Putamen (tissue), 1 donor: ENCODE data around the gene MAP3K20.
"Not testable (repeated sequence)": the region's sequence is repeated elsewhere in the genome, so short reads cannot be mapped to it uniquely, and the experiment has no call there.

Source experiments
- DNase-seq: peaks from one replicate; pipeline ENCODE4 v3.0.0-alpha.2; 2016; ENCODE audit warnings: low spot score

The MAP3K20 gene

DNA sequence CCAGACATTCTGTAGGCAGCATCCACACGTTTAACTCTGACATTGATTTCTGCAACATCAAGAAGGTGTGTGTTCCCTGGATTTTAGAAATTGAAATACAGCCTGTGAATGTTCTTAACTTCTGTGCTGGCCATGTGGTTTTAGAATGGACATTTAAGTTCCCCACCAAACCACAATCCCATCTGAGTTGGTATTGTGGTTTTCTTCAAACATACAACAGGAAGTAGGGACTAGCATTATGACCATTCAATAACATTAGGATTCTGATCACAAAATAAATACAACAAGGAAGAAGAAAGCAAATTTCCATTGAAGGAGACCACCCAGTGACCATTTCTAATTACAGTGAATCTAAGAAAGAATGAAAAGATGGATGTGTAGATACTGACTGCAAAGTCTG is 51.2 kb downstream of the MAP3K20 start:
- no peak for DNase-seq

DNA sequence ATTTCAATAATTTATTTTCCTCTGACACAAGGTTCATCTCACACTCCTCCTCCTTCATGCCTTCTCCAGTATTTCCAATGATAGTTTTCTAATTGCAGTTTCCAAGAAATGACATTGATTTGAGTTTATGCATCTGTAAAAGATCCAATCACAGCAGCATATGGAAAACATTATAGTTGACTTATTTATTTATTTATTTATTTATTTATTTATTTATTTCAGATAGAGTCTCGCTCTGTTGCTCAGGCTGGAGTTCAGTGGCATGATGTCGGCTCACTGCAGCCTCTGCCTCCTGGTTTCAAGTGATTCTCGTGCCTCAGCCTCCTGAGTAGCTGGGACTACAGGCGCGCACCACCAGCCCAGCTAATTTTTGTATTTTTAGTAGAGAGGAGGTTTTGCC is 52.5 kb downstream of the MAP3K20 start:
- DNase-seq, result not testable (repeated sequence)

DNA sequence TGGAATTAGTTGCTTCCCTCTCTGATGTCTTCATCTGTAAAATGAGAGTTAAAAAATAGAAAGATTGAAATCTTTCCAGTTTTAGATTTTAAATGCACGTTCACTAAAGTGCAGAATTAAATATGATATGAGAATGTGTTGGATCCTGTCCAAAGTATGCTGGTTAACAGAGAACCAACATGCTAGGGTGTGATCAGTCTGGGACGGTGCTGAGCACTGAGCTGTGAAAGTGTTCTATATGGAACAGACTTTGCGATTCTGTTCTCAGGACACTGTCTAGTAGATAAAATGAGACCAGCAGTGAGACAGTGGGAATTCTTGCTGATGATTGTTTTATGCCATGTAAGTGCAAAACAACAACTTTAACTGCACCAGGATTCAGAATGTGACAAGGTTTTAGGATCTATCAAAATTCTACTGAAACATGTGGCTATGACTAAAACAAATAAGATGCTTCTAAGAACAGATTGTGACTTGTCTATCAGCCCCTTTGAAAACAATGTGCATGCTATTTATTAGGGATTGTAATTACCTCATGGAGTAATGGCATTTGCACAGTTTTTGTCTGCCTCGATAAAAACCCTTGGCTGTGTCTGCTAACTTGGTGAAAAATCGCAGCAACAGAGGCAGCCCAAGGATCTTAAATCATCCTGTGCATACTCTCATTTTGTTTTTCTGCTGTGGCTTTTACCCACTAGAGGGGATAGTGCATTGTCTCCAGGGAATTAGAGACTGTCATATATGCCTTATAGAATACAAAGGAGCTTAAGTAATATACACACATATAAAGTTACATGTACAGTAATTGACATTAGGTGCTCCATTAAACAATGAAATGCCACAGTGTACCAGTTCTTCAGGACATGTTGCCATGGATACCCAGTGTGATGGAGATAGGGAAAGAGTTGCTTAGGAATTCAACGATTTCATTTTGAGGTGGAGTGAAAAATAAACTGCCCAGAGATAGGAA is 55.1 kb downstream of the MAP3K20 start:
- no peak for DNase-seq

DNA sequence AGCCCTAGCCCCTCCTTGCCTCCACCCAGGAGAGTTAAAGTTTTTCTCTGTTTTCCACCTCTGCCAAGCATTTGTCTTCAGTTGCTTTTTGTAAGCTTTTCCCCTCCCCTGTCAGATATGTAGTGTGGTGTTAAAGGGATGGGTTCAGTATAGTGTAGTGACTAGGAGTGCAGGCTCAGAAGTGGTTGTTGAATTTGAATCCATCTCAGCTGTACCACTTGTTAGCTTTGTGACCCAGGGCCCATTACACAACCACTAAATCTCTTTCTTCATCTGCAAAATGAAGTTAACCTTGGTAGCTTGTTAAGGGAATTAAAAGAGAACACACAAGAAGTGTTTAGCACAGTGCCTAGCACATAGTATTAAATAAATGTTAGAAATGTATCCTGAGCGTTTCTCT is 56.9 kb downstream of the MAP3K20 start:
- no peak for DNase-seq

DNA sequence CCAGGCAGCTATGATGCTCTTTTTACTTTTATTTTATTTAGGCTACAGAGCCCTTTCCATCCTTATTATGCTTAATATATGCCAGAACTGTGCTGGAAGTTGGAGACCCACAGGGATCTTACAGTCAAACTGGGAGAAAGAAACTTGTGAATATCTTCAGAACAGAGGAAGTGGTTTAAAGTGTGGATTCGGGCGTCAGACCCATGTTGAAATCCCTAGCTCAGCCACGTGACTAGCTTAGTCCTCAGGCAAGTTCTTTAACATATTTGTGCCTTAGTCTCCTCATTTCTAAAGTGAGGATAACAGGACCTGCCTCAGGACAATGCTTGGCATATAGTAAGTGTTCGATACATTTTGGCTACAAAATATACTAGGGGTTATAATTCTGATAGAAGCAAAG is 59.1 kb downstream of the MAP3K20 start:
- DNase-seq, result no peak

DNA sequence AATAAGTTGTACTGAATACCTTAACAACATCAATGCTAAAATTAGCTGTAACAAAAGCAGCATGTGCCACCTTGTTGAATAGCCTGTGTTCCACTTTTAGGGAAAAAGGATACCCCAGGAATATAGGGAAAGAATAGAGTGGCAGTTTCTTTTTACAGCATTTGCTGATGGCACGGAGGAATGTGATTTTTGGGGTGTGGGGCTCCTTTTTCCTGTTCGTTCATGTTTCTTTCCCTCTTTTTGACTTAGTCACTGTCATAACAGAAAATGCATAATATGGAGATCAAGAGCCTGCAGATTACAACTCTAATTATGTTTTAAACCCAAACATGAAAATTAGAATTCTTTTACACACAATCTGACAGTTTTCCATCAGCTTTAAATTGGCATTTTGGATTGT is 60.4 kb downstream of the MAP3K20 start:
- DNase-seq, result no peak

DNA sequence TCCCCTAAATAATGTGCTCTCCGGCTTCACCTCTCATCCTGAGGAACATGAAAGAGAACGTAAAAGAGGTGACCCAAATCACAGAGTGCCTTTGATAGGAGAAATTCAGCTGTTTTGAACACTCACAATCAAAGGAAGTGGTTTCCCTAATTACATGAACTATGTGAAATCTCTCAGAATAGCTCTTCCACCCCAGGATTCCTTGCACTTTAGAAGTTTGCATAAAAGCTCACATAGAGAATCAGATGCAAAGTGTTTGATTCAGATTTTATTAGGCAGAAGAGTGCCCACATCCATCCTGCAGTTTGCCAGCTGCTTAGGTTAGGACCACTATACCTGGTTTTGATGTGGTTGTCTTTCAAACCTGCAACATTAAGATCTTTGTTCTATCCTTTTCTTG is 61.0 kb downstream of the MAP3K20 start:
- DNase-seq, result no peak

DNA sequence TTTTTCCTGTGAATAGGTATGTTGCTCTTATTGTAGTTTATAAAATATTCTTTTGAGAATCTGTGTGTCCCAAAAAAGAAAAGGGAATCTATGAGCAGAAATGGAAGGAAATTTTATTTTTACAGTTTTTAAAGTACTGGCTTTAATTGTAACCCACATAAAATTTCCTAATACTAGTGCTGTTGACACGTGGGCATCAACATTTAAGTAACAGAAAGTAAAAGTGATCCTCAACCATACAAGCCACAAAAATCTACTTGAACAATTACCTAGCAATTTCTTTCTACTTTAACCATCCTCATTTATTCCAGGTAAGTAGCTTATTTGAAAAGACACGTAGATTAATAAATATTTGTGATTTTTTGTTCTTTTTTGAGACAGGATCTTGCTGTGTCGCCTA is 62.0 kb downstream of the MAP3K20 start:
- DNase-seq, result no peak

DNA sequence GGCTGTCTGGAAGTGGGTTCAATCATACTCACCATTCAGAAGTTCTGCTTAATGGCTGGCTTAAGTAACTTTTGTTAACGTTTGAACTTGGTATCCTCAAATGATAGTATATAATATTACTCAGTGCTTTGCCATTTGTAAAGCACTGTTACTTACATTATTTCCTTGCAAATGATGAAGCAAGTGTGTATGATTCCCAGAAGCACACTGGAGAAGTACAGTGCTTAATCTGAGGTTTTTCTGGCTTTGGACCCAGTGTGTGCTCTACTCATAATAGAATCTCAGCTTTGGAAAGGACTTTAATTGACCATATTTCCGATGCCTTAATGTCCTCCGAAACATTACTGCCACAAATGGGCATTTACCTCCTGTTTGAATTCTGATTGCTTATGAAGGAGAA is 63.3 kb downstream of the MAP3K20 start:
- no peak for DNase-seq

DNA sequence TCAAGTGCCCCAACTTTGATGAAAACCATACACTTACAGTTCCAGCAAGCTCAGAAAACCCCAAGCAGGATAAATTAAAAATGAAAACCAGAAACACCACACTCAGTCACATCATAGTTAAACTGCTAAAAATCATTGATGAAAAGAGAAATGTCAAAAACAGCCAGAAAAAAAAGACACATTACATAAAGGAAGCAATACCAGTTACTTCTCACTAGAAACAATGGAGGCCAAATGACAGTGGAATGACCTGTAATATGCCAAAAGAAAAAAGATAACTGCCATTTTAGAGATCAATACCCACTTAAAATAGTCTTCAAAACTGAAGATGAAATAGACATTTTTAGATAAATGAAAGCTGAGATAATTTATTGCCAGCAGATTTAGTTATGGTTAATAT is 66.0 kb downstream of the MAP3K20 start:
- DNase-seq, result no peak

DNA sequence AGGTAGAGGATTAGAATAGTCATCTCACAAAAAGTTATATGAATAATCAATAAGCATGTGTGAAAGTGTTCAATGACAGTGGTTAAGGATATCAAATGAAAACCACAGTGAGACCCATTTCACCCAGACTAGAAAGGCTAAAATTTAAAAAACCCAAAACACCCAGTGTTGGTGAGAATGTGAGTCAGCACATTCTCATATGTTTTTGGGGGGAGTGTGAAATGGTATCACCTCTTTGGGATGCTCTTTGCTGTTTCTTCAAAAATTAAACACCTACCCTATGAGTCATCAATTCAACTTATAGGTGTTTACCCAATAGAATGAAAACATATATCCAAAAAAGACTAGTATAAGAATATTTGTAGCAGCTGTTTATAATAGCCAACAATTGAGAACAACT is 69.8 kb downstream of the MAP3K20 start:
- no peak for DNase-seq

DNA sequence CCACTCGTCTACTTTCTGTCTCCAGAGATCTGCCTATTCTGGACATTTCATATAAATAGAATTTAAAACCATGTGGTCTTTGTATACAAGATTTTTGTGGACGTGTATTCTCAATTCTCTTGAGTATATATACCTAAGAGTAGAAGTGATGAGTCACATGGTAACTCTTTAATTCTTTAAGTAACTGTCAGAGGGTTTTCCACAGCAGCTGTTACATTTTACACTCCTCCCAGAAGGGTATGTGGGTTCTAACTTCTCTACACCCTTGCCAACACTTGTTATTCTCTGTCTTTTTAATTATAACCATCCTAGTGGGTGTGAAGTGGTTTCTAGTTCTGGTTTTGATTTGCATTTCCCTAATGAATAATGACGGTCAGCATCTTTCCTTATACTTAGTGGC is 70.9 kb downstream of the MAP3K20 start:
- no peak for DNase-seq

DNA sequence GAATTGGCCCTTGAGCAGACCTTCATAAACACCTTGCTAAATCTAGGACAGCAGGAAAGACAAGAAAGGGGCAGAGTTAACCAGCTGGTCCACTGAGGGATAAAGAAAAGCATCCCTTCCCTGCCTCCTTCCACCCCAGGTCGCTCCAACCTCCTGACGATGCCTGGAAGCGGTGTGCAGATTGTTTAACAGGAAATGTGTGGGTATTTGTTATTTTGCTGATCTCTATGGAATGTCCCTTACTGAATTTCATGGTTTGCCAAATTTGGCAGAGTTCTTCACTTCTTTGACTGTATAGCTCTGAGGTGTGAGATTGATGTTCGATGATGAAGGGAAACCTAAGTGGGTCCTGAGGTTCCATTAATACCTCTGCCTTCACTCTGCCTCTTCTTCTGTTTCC is 72.9 kb downstream of the MAP3K20 start:
- no peak for DNase-seq

DNA sequence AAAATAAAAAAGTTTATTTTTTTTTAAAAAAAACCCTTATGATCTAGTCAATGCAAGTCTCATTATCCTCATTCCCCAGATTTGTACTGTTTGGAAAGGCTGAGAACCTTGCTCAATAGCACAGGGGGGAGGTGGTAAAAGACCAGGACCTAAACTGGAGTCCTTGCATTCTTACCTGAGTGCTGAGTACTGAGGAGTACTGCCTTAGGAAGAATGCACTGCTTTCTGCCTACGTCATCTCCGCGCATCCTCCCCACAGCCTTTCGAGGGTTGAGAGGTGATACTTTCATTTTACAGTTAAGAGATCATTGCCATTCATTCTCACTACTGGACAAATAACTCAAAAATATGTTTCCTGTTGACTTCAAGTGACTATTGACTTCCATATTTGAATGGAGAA is 73.8 kb downstream of the MAP3K20 start:
- no peak for DNase-seq

DNA sequence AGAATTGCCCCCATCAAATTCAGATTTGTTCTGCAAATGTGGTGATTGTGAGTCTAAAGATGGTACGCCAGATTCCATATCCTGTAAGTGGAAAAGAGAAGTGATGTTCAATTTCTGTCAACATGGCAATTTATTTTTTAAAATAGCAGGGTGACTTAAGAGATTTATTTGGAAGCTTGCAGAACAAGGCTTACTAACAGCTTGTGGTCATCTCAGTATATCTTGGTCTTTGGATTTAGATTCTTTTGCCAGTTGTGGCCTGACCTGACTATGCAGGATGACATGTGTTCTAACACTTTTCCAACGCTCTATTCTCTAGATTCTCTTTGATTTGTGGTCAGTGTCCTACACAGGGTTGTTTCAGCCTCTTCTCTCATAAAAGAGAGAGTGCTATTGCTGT is 74.4 kb downstream of the MAP3K20 start:
- DNase-seq, result no peak

DNA sequence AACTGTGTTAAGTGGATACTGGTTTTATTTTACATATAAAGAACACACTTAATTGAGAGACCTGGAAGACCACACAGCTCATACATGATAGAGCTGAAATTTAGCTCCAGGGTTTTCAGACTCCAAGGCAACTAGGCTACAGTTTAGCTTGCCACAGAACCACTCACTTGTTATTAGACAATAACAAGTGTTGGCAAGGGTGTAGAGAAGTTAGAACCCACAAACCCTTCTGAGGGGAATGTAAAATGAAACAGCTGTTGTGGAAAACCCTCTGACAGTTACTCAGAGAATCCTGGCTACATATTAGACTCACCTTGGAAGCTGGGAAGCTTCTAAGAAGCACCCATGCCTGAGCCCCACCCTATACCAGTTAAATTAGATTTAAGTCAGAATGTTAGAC is 75.3 kb downstream of the MAP3K20 start:
- no peak for DNase-seq

DNA sequence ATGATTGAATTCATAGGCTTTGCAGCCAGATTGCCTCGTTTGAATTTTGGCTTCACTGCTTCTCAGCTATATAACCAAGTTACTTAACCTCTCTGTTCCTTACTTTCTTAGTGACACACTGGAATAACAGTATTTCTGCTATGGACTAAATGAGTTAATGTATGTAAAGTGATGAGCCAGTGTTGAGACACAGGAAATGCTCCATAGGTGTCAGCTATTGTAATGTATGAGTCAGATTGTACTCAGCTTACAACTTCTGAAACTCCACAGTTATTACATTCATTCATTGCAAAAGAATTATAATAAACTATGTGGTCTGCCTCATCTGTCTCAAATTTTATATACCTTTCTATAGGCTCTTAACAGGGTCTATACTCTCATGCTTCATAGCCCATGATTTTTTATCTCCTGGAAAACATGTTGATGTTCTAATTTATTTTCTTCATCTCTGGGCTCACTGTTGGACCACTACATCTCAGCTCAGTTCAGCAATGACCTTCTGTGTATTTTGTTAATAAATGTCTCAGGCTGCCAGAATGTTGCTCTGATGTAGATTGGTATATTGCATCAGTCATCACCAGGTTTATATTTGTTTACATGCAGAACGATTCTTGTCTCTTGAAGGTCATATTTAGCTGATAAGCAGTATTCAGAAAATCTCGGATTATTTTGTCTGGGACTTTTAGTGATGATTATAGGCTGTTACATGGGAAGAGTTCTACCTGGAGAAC is 76.2 kb downstream of the MAP3K20 start:
- no peak for DNase-seq

DNA sequence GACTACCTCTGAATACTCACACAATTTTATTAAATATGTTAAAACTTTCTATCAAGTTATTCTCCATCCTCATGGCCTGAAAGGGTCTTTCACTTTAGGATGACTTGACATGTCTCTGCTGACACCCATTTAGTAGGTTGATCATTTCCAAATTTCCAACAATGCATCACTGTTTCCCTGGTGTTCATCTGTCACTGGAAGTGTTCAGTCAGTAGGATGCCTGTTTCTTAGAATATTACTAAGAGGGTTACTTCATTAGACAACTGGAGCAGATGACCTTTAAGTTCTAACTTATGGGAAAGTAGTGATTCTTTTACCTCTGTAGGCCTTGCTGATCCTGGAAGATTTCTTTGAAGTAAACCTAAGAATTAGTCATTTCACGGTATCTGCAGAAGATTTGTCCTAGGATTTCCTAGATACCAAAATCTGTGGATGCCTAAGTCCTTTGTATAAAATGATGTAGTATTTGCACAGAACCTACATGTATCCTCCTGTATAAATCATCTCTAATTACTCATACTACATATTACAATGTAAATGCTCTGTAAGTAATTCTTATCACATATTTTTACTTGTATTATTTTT is 77.7 kb downstream of the MAP3K20 start:
- DNase-seq, result no peak

DNA sequence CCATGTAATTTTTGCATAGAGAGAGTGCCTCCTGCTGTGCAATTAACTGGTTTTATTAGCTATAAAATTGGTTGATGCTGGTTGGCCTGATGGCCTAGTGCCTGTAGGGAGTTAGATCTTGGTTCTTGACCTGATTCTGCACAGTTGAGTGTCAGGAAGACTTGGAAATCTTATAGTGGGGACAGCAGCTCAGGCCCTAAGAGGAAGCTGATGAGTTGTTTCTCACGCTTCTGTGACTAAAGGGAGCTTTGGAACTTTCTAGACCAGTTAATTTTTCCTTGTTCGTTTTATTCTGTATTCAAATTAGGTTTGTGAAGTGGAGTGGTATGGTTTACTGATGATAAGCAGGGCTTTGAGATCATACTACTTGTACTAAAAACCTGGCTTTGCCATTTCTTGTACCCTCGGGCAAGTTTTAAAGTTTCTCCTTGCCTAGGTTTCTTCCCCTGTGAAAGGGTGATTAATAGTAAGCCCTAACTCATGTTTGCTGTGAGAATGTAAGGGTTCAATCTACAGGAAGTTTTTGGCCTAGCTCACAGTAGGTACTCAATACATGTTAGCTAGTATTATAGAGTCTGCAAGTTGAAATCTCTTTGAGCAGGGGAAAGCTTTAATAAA is 82.1 kb downstream of the MAP3K20 start:
- no peak for DNase-seq

DNA sequence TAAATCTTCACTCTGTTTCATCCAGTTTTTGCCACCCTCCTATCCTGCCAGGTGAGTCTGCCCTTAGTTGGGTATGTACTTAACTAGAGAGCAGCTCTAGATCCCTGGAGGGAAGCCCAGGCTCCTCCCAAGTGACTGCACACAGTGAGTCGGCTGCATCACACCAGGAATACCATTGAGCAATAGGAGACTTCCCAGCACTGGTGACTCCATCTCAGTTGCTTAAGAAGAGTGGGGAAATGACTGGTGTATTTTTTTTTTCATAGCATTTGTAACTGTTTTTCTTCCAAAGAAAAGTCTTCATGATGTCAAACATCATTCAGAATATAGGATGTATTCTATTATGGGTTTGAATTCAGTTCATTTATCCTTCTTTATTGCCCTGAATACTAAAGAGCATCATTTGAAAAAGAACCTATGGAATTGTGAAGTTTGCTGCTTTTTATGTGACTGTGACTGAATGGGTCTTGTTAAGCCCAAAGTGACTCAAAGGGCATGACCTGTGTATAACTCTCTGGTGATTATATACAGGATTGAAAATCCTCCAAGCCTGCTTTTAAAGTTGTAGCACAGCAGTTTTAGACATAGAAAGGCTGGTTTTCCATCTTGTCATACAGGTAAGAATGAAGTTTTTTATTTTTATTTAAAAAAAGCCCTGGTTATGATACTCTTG is 84.3 kb downstream of the MAP3K20 start:
- DNase-seq, result no peak

DNA sequence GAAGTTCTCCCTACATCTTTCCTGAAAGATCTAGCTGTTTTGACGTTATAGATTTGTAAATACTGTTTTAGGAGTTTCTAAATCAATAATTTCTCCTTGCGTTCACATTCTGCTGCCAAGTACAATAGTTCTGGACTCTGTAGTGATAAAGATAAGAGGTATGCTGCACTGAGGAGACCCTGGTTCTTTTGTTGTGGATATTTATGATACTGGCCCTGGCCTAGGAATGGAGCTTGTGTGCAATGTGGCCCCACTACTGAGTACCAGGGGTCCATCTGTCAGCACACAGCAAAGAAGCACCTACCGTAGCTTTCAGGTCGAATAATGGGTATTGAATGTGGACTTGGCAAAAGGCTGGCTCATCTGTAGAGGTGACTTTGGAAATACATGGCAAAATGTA is 85.0 kb downstream of the MAP3K20 start:
- DNase-seq, result no peak

DNA sequence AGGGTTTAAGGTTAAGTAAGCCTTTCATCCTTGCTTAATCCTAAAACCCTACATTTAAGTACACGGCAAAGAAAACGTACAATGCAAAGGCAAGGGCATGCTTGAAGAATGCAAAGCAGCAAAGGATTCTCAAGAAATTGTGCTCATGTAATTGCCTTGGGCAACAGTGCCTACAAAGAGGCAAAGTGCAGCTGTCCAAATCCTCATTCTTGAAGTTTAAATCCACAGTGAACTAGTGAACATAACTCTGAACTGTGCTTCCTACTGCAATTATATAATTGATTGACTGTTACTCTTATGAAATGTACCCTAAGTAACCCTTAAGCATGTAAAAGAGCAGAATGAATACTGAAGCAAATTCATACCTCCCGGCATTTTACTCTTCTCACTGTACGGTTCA is 85.4 kb downstream of the MAP3K20 start:
- DNase-seq, result no peak
